BE2C (cell line): ENCODE measurements around the gene PATE1.

Experiments
- DNase-seq: peaks from one replicate; pipeline ENCODE4 v3.0.0-alpha.2; 2020
- H3K27me3 ChIP-seq: fragments of 250-450 bp; sonication (Bioruptor Pico); 2 replicates; pipeline ENCODE4 v1.5.1; 2020; ENCODE audit warnings: mild to moderate bottlenecking
- H3K36me3 ChIP-seq: fragments of 250-450 bp; sonication (Bioruptor Pico); 2 replicates; pipeline ENCODE4 v1.5.1; 2020; ENCODE audit warnings: mild to moderate bottlenecking
- H3K4me1 ChIP-seq: fragments of 250-450 bp; sonication (Bioruptor Pico); 2 replicates; pipeline ENCODE4 v1.5.1; 2020
- H3K4me3 ChIP-seq: 2 replicates; pipeline ENCODE4 v1.5.1; 2011; ENCODE audit warnings: low read depth, low read length
- H3K9me3 ChIP-seq: fragments of 250-450 bp; sonication (Bioruptor Pico); 2 replicates; pipeline ENCODE4 v1.5.1; 2020
- TF ChIP-seq, protein P1 (sequence below): IDR thresholded peaks from 2 replicates; pipeline ENCODE4 v1.5.1; 2012; ENCODE audit warnings: mild to moderate bottlenecking, low read depth, low read length

The PATE1 gene

DNA sequence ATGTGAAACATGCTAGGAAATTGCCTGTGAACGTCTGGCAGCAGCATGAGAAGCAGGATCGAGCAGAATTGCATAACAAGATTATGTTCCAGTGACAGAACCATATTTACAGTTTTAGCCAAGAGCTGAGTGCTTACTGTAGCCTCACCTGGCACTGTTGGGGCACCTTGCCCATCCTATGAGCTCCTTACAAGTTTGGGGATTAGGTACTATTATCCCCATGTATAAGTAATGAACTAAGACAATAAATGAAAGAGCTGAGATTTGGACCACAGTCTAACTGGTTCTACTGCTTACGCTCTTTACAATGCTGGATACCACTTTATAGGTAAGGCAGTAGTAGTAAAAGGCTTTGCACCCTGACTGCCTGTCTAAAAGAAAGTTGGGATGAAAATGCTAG is 17.1 kb upstream of the PATE1 start:
- Histone ChIP-seq H3K9me3 (no peaks in the 10 kb centered on the region), H3K4me1 (no peaks in the 10 kb centered on the region), H3K36me3 (no peaks in the 10 kb centered on the region), H3K27me3 (peaks cover 8% of the 10 kb centered on the region; the same call in 1 of the 2 replicates), H3K4me3 (no peak overlapping the region)
- TF ChIP-seq, protein P1, sequence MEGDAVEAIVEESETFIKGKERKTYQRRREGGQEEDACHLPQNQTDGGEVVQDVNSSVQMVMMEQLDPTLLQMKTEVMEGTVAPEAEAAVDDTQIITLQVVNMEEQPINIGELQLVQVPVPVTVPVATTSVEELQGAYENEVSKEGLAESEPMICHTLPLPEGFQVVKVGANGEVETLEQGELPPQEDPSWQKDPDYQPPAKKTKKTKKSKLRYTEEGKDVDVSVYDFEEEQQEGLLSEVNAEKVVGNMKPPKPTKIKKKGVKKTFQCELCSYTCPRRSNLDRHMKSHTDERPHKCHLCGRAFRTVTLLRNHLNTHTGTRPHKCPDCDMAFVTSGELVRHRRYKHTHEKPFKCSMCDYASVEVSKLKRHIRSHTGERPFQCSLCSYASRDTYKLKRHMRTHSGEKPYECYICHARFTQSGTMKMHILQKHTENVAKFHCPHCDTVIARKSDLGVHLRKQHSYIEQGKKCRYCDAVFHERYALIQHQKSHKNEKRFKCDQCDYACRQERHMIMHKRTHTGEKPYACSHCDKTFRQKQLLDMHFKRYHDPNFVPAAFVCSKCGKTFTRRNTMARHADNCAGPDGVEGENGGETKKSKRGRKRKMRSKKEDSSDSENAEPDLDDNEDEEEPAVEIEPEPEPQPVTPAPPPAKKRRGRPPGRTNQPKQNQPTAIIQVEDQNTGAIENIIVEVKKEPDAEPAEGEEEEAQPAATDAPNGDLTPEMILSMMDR, result no peak
- no peak for DNase-seq

DNA sequence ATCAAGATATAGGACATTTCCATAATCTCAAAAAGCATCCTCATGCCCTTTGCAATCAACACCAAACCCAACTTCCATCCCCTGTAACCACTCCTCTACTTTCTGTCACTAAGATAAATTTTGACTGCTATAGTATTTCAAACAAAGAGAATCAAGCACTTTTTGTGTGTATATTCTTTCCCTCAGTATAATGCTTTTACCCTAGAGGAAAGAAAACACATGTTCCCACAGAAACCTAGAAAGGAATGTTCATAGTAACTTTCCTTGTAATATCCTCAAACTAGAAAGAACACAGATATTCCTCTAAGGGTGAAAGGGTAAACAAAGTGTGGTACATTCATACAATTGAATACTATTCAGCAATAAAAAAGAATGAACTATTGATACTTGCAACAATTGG is 5.5 kb upstream of the PATE1 start:
- H3K4me3 ChIP-seq, result no peak overlapping the region
- peaks cover 30% of the 10 kb centered on the region; the same call in 1 of the 2 replicates for H3K27me3 ChIP-seq
- no peaks in the 10 kb centered on the region for H3K4me1 ChIP-seq
- TF ChIP-seq, protein P1, result no peak
- H3K36me3 ChIP-seq, result no peaks in the 10 kb centered on the region
- no peaks in the 10 kb centered on the region for H3K9me3 ChIP-seq
- no peak for DNase-seq

DNA sequence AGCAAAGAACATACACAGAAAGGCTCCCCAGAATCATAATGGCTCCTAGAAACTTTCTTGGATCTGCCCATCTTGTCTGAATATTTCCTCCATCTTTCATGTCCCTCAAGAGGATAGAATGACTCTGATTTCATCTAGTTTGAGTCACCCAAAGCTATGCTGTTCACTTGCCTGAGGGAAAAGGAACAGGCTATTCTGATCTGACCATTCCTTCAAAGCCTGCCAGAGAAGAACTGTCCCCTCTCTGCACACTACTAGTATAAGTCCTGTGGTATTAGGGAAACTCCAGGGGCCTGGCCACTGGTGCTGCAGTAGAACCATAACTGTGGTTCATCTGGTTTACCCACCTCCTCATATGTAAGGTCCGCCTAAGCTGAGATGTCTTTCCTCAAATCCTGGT is 2.4 kb upstream of the PATE1 start:
- Histone ChIP-seq H3K9me3 (no peaks in the 10 kb centered on the region), H3K4me3 (no peak overlapping the region), H3K27me3 (peaks cover 30% of the 10 kb centered on the region; the same call in 1 of the 2 replicates), H3K36me3 (no peaks in the 10 kb centered on the region), H3K4me1 (no peaks in the 10 kb centered on the region)
- DNase-seq, result no peak
- TF ChIP-seq, protein P1, result no peak

DNA sequence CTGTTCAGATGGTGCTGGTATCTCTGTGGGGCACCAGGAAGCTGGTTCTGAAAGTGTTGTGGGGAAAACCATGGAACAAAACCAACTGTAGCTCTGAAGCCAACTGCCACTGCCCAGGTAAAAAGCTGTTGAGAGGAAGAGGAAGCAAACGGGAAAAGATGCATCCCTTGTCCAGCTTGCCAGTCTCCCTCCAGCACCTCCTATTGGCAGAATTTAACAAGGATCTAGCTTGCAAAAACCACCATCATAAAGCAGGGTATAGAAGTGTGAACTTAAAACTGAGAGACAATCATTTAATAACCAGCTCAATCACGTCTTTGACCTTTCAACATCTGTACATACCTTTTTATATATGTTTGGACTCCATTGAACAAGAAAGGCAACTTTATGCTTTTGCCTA is 4.5 kb downstream of the PATE1 start:
- Histone ChIP-seq H3K4me3 (no peak overlapping the region), H3K27me3 (peaks cover 30% of the 10 kb centered on the region), H3K4me1 (no peaks in the 10 kb centered on the region), H3K36me3 (no peaks in the 10 kb centered on the region), H3K9me3 (no peaks in the 10 kb centered on the region)
- TF ChIP-seq, protein P1, result peak; percentile 28; the same call in 1 of the 2 replicates
- DNase-seq, result no peak

DNA sequence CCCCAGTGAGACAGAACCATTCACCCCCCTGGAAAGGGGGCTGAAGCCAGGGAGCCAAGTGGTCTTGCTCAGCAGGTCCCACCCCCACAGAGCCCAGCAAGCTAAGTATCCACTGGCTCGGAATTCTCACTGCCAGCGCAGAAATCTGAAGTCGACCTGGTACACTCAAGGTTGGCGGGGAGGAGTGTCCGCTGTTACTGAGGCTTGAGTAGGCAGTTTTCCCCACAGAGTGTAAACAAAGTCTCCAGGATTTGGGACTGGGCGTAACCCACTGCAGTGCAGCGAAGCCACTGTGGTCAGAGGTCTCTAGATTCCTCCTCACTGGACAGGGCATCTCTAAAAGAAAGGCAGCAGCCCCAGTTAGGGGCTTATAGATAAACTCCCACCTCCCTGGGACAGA is 10.0 kb downstream of the PATE1 start:
- no peak overlapping the region for H3K4me3 ChIP-seq

DNA sequence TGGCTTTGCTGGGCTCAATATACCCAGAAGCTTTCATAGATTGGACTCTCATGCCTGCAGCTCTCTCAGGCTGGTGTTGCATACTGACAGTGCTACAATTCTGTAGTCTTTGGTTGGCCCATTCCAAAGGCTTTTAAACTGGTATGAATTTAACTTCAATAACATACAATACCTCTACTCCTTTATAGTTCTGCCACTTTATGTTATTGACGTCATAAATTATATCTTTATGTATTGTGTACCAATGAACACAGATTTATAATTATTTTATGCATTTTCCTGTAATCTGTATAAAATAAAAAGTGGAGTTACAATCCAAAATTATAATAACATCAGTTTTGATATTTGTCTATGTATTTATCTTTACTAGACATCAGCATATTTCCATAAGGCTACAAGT is 16.4 kb downstream of the PATE1 start:
- TF ChIP-seq, protein P1, result no peak
- Histone ChIP-seq H3K4me3 (no peak overlapping the region), H3K9me3 (no peaks in the 10 kb centered on the region), H3K36me3 (no peaks in the 10 kb centered on the region), H3K4me1 (no peaks in the 10 kb centered on the region), H3K27me3 (peaks cover 8% of the 10 kb centered on the region)
- no peak for DNase-seq

More for the DNA sequence above, 10.0 kb downstream of the PATE1 start:
- no peaks in the 10 kb centered on the region for H3K9me3 ChIP-seq
- no peak for DNase-seq
- H3K4me1 ChIP-seq, result no peaks in the 10 kb centered on the region
- TF ChIP-seq, protein P1, result no peak
- H3K36me3 ChIP-seq, result no peaks in the 10 kb centered on the region
- peaks cover 41% of the 10 kb centered on the region for H3K27me3 ChIP-seq
